AML-193 (cell line): Measurements from ENCODE around the gene ATP5PO.

Source experiments
- DNase-seq, 2 experiments: peaks; one replicate each; lab custom pipeline; 2025; lab: John Stamatoyannopoulos, UW

ATP5PO gene

GRCh38 chr21:33898586-33898985, 17.0 kb downstream of the ATP5PO start:
- DNase-seq = no peak

- no peak for DNase-seq
Measured at GRCh38 chr21:33897739-33898138, 17.9 kb downstream of the ATP5PO start.

- DNase-seq = no peak
Measured at GRCh38 chr21:33897098-33897497, 18.5 kb downstream of the ATP5PO start.

- no peak for DNase-seq
Measured at GRCh38 chr21:33896691-33897090, 18.9 kb downstream of the ATP5PO start.

GRCh38 chr21:33895356-33895755, 20.2 kb downstream of the ATP5PO start:
- no peak for DNase-seq

- peak; percentile 22 to 49 for DNase-seq
Measured at GRCh38 chr21:33894736-33895288, 20.8 kb downstream of the ATP5PO start.

GRCh38 chr21:33893917-33894316, 21.7 kb downstream of the ATP5PO start:
- no peak for DNase-seq

- DNase-seq = no peak
Measured at GRCh38 chr21:33892853-33893252, 22.8 kb downstream of the ATP5PO start.

- no peak for DNase-seq
Measured at GRCh38 chr21:33890187-33890586, 25.4 kb downstream of the ATP5PO start.

GRCh38 chr21:33886321-33886720, 29.3 kb downstream of the ATP5PO start:
- no peak for DNase-seq

GRCh38 chr21:33885172-33885514, 30.5 kb downstream of the ATP5PO start:
- no peak for DNase-seq

- DNase-seq = no peak
Measured at GRCh38 chr21:33884376-33885171, 31.0 kb downstream of the ATP5PO start.

GRCh38 chr21:33883118-33883517, 32.5 kb downstream of the ATP5PO start:
- DNase-seq = no peak

- no peak for DNase-seq
Measured at GRCh38 chr21:33881689-33882440, 33.7 kb downstream of the ATP5PO start.

GRCh38 chr21:33880626-33881025, 35.0 kb downstream of the ATP5PO start:
- DNase-seq = no peak

GRCh38 chr21:33878824-33879223, 36.8 kb downstream of the ATP5PO start:
- DNase-seq = no peak

GRCh38 chr21:33875026-33875695, 40.4 kb downstream of the ATP5PO start:
- no peak for DNase-seq

- no peak for DNase-seq
Measured at GRCh38 chr21:33874161-33874560, 41.4 kb downstream of the ATP5PO start.

- DNase-seq = no peak
Measured at GRCh38 chr21:33872881-33873515, 42.6 kb downstream of the ATP5PO start.

- DNase-seq = no peak
Measured at GRCh38 chr21:33871171-33871570, 44.4 kb downstream of the ATP5PO start.

GRCh38 chr21:33870768-33871167, 44.8 kb downstream of the ATP5PO start:
- DNase-seq = no peak

GRCh38 chr21:33869873-33870272, 45.7 kb downstream of the ATP5PO start:
- no peak for DNase-seq
